Measurements from ENCODE around the gene CHAT.

CHAT gene

GRCh38 chr10:49620841-49621378 lies 7.1 kb downstream of the CHAT start:
- Histone ChIP-seq H3K36me3 (replicated peaks; ENCODE audit: insufficient read depth, low read length) (no peaks in the 10 kb centered on the region), H3K4me3 (ENCODE audit: low read length) (no peak overlapping the region), H3F3A (ENCODE audit: insufficient read depth, low read length) (no peaks in the 10 kb centered on the region), H3K27ac (ENCODE audit: low read length) (no peak overlapping the region), H3K9me2 (replicated peaks; ENCODE audit: insufficient read depth, low read length) (no peaks in the 10 kb centered on the region), H4K20me1 (ENCODE audit: insufficient read depth, low read length) (no peaks in the 10 kb centered on the region), H3K79me2 (ENCODE audit: low read length) (no peaks in the 10 kb centered on the region), H3K27me3 (replicated peaks; ENCODE audit: insufficient read depth, low read length) (peaks cover 25% of the 10 kb centered on the region), H3K4me1 (ENCODE audit: low read length) (no peaks in the 10 kb centered on the region), H2AFZ (ENCODE audit: low read length) (no peak overlapping the region), H3K4me2 (ENCODE audit: low read depth, low read length) (no peak overlapping the region), H3K9ac (ENCODE audit: low read length) (no peak overlapping the region), H3K9me3 (replicated peaks; ENCODE audit: insufficient read depth, low read length) (no peaks in the 10 kb centered on the region)
- TF ChIP-seq EZH2phosphoT487 (IDR thresholded peaks at IDR 0.05; ENCODE audit: low read length) (no peak), CTCF (IDR thresholded peaks at IDR 0.05; ENCODE audit: low read length) (no peak), EZH2 (optimal IDR thresholded peaks at IDR 0.05; ENCODE audit: low read depth, low read length) (no peak)
- no peak for DNase-seq

- Histone ChIP-seq H3K9ac (ENCODE audit: low read length) (no peak overlapping the region), H3K9me2 (replicated peaks; ENCODE audit: insufficient read depth, low read length) (no peaks in the 10 kb centered on the region), H3K27me3 (replicated peaks; ENCODE audit: insufficient read depth, low read length) (peaks cover 25% of the 10 kb centered on the region), H3K4me3 (ENCODE audit: low read length) (no peak overlapping the region), H4K20me1 (ENCODE audit: insufficient read depth, low read length) (no peaks in the 10 kb centered on the region), H2AFZ (ENCODE audit: low read length) (no peak overlapping the region), H3K4me1 (ENCODE audit: low read length) (no peaks in the 10 kb centered on the region), H3K36me3 (replicated peaks; ENCODE audit: insufficient read depth, low read length) (no peaks in the 10 kb centered on the region), H3F3A (ENCODE audit: insufficient read depth, low read length) (no peaks in the 10 kb centered on the region), H3K79me2 (ENCODE audit: low read length) (no peaks in the 10 kb centered on the region), H3K4me2 (ENCODE audit: low read depth, low read length) (no peak overlapping the region), H3K27ac (ENCODE audit: low read length) (no peak overlapping the region), H3K9me3 (replicated peaks; ENCODE audit: insufficient read depth, low read length) (no peaks in the 10 kb centered on the region)
- DNase-seq, result no peak
- TF ChIP-seq EZH2phosphoT487 (IDR thresholded peaks at IDR 0.05; ENCODE audit: low read length), result no peak
- TF ChIP-seq EZH2 (optimal IDR thresholded peaks at IDR 0.05; ENCODE audit: low read depth, low read length), result no peak
- TF ChIP-seq CTCF (IDR thresholded peaks at IDR 0.05; ENCODE audit: low read length), result no peak
Measured at GRCh38 chr10:49621561-49621960, 7.7 kb downstream of the CHAT start.

- H3K9me3 ChIP-seq (replicated peaks; ENCODE audit: insufficient read depth, low read length), result no peaks in the 10 kb centered on the region
- TF ChIP-seq CTCF (IDR thresholded peaks at IDR 0.05; ENCODE audit: low read length) (no peak), EZH2phosphoT487 (IDR thresholded peaks at IDR 0.05; ENCODE audit: low read length) (no peak), EZH2 (optimal IDR thresholded peaks at IDR 0.05; ENCODE audit: low read depth, low read length) (no peak)
- H3K27me3 ChIP-seq (replicated peaks; ENCODE audit: insufficient read depth, low read length), result peaks cover 25% of the 10 kb centered on the region
- no peak overlapping the region for H3K9ac ChIP-seq (ENCODE audit: low read length)
- no peaks in the 10 kb centered on the region for H3K79me2 ChIP-seq (ENCODE audit: low read length)
- H4K20me1 ChIP-seq (ENCODE audit: insufficient read depth, low read length), result no peaks in the 10 kb centered on the region
- no peak overlapping the region for H3K4me3 ChIP-seq (ENCODE audit: low read length)
- no peaks in the 10 kb centered on the region for H3K36me3 ChIP-seq (replicated peaks; ENCODE audit: insufficient read depth, low read length)
- no peak for DNase-seq
- H3F3A ChIP-seq (ENCODE audit: insufficient read depth, low read length), result no peaks in the 10 kb centered on the region
- H3K4me2 ChIP-seq (ENCODE audit: low read depth, low read length), result no peak overlapping the region
- no peaks in the 10 kb centered on the region for H3K9me2 ChIP-seq (replicated peaks; ENCODE audit: insufficient read depth, low read length)
- no peak overlapping the region for H2AFZ ChIP-seq (ENCODE audit: low read length)
- H3K27ac ChIP-seq (ENCODE audit: low read length), result no peak overlapping the region
- H3K4me1 ChIP-seq (ENCODE audit: low read length), result no peaks in the 10 kb centered on the region
Measured at GRCh38 chr10:49622426-49623425, 8.9 kb downstream of the CHAT start.
